BLaER1 treated with 17β-estradiol and CSF1 and Interleukin-3, amounts not matched to agents 10 nM and 100 nM (cell line): Measurements from ENCODE around the gene TMEM101.
"Not testable (repeated sequence)": the region's sequence is repeated elsewhere in the genome, so short reads cannot be mapped to it uniquely, and the experiment has no call there.

Experiments used
- H3K27ac ChIP-seq, 11 experiments: shearing (Covaris generic); formaldehyde crosslinking; 2 replicates each; pipeline ENCODE4 v1.8.1; 2022
- H3K27me3 ChIP-seq, 11 experiments: shearing (Covaris generic); formaldehyde crosslinking; 2 replicates each; pipeline ENCODE4 v1.8.1; 2022
- H3K36me3 ChIP-seq, 11 experiments: shearing (Covaris generic); formaldehyde crosslinking; 2 replicates each; pipeline ENCODE4 v1.8.1; 2022
- H3K4me1 ChIP-seq, 10 experiments: shearing (Covaris generic); formaldehyde crosslinking; 2 replicates each; pipeline ENCODE4 v1.8.1; 2022
- H3K4me2 ChIP-seq, 11 experiments: shearing (Covaris generic); formaldehyde crosslinking; 2 replicates each; pipeline ENCODE4 v1.8.1; 2022
- H3K4me3 ChIP-seq, 10 experiments: shearing (Covaris generic); formaldehyde crosslinking; 2 replicates each; pipeline ENCODE4 v1.8.1; 2022
- H3K9ac ChIP-seq, 11 experiments: shearing (Covaris generic); formaldehyde crosslinking; 2 replicates each; pipeline ENCODE4 v1.8.1; 2022
- H3K9me3 ChIP-seq, 11 experiments: shearing (Covaris generic); formaldehyde crosslinking; replicated peaks in 1 of 11; 2 replicates each; pipeline ENCODE4 v1.8.1; 2022
- H4K20me1 ChIP-seq, 11 experiments: shearing (Covaris generic); formaldehyde crosslinking; 2 replicates each; pipeline ENCODE4 v1.8.1; 2022
- Cebpa-rat ChIP-seq, 11 experiments: shearing (Covaris generic); IDR thresholded peaks; 2 replicates each; pipeline ENCODE4 v1.8.1; 2022

The TMEM101 gene

GRCh38 chr17:44014437-44015172 lies at the start of gene TMEM101:
TMEM101 (minus strand) TSS chr17:44014963; CDS start chr17:44014952, 11 bp downstream.
- Histone ChIP-seq H4K20me1 (no peaks in the 10 kb centered on the region), H3K27ac (peak within 1 kb of the TSS; percentile 80 to 92 (median 87)), H3K4me3 (peak within 1 kb of the TSS; percentile 74 to 92 (median 84)), H3K9me3 (no peaks in the 10 kb centered on the region), H3K4me2 (peak within 1 kb of the TSS; percentile 90 to 100 (median 98)), H3K9ac (peak within 1 kb of the TSS; percentile 82 to 93 (median 88)), H3K36me3 (peaks cover 4 to 29% (median 18%) of the 10 kb centered on the region in 11 experiments; a peak in 15 of 22 replicates), H3K4me1 (peaks cover 29 to 48% (median 38%) of the 10 kb centered on the region in 10 experiments), H3K27me3 (no peaks in the 10 kb centered on the region)
- TF ChIP-seq Cebpa-rat (IDR thresholded peaks at IDR 0.05): no peak

DNA sequence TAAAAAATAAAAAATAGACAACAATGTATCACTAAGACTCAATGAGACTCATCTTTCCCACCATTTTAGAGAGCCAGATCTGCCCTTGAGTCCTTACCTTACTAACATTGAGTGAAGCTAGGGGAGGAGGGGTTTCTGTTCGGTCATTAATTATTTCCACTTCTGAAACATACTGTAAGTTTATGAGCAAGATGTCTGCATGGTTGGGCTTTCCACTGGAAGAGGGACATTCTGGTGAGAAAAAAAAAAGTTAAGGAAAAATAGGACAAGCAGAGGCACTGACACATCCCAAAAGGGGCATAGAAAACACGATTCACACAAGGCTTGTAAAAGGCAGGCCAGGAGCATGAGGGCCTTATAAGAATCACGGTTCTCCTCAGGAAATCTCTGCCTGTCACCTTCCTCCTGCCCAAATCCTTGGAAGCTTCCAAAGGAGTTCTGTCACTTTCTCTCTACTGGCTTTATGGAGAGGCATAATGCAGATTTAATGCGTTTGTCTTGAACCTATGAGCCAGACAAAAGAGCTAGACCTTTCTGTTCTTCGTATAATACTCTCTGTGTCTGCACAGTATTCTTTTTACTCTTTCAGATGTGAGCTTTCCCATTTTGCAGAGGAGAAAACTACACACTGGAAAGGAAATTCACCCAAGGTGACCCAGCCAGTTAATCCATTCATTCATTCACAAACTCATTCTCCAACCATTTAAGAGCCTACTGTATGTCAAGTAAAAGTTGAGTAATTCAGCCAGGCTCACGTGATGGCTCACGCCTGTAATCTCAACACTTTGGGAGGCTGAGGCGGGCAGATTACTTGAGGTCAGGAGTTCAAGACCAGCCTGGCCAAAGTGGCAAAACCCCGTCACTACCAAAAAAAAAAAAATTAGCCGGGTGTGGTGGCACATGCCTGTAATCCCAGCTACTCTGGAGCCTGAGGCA lies 49.2 kb upstream of the TMEM101 start:
- Histone ChIP-seq H3K4me1 (peaks cover 31 to 60% (median 34%) of the 10 kb centered on the region in 10 experiments), H3K4me3 (no peak overlapping the region), H3K36me3 (peaks cover 46 to 63% (median 60%) of the 10 kb centered on the region in 11 experiments), H3K27me3 (no peaks in the 10 kb centered on the region), H3K4me2 (peak overlapping the region; percentile 29 to 97 (median 89); a peak in 18 of 22 replicates), H3K27ac (no peak overlapping the region), H4K20me1 (peaks cover 59 to 72% (median 68%) of the 10 kb centered on the region in 11 experiments; a peak in 20 of 22 replicates), H3K9me3 (no peaks in the 10 kb centered on the region), H3K9ac (peak overlapping the region in 7 of 11 experiments; percentile 10 to 92 (median 26); a peak in 10 of 22 replicates)
- no peak for TF ChIP-seq Cebpa-rat (IDR thresholded peaks at IDR 0.05)

DNA sequence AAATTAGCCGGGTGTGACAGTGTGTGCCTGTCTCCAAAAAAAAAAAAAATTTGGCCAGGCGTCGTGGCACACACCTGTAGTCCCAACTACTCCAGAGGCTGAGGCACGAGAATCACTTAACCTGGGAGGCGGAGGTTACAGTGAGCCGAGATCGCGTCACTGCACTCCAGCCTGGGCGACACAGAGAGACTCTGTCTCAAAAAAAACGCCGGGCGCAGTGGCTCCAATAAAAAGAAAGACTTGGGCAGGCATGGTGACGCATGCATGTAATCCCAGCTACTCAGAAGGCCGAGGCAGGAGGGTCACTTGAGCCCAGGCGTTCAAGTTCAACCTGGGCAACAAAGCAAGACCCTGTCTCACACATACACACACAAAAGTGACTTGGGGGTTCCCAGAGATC lies 48.1 kb upstream of the TMEM101 start:
- Histone ChIP-seq H3K27me3 (no peaks in the 10 kb centered on the region), H4K20me1 (peaks cover 62 to 83% (median 79%) of the 10 kb centered on the region in 11 experiments; a peak in 20 of 22 replicates), H3K9me3 (no peaks in the 10 kb centered on the region), H3K36me3 (peaks cover 55 to 74% (median 71%) of the 10 kb centered on the region in 11 experiments), H3K4me2 (no peak overlapping the region; a peak in 1 of 22 replicates), H3K4me3 (no peak overlapping the region), H3K27ac (no peak overlapping the region), H3K4me1 (peaks cover 30 to 50% (median 32%) of the 10 kb centered on the region in 10 experiments), H3K9ac (0 out of 22 replicates have a peak overlapping the region, but pooled peaks of 1 of the 11 experiments have one; percentile 7)
- no peak for TF ChIP-seq Cebpa-rat (IDR thresholded peaks at IDR 0.05)

- H3K4me1 ChIP-seq: peaks cover 18 to 38% (median 21%) of the 10 kb centered on the region in 10 experiments
- H3K27ac ChIP-seq: no peak overlapping the region
- no peak overlapping the region for H3K9ac ChIP-seq
- no peaks in the 10 kb centered on the region for H3K27me3 ChIP-seq
- peaks cover 65 to 97% (median 93%) of the 10 kb centered on the region in 11 experiments; a peak in 21 of 22 replicates for H4K20me1 ChIP-seq
- H3K9me3 ChIP-seq: no peaks in the 10 kb centered on the region
- H3K4me2 ChIP-seq: no peak overlapping the region
- H3K36me3 ChIP-seq: peaks cover 61 to 89% (median 85%) of the 10 kb centered on the region in 11 experiments
- no peak overlapping the region for H3K4me3 ChIP-seq
- no peak for TF ChIP-seq Cebpa-rat (IDR thresholded peaks at IDR 0.05)
Observed at GRCh38 chr17:44061446-44061845, 46.7 kb upstream of the TMEM101 start.

DNA sequence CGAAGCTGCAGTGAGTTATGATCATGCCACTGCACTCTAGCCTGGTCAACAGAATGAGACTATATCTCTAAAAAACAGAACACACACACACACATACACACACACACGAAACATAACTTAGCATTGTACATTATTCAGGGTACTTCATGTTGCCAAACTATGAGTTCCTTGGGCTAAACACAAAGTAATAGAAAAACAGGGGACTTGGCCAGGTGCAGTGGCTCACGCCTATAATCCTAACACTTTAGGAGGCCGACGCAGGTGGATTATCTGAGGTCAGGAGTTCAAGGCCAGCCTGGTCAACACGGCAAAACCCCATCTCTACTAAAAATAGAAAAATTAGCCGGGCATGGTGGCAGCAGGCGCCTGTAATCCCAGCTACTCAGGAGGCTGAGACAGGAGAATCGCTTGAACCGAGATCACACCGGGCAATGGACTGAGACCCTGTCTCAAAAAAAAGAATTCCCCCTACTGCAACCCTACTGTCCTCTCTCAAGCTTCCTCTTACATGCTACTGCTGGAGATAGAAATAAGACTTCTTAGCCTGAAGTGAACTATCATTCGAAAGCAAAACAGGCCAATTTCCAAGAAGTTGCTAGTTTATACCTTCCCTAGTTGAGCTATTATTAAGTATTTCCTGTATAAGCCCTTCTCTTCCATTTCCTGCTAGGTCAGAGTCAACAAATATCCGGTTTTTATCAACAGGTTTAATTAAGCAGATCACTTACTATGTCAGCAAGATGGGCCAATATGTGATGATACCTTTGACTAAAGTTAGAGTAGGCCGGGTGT lies 44.5 kb upstream of the TMEM101 start:
- peaks cover 79 to 100% (median 97%) of the 10 kb centered on the region in 11 experiments for H3K36me3 ChIP-seq

DNA sequence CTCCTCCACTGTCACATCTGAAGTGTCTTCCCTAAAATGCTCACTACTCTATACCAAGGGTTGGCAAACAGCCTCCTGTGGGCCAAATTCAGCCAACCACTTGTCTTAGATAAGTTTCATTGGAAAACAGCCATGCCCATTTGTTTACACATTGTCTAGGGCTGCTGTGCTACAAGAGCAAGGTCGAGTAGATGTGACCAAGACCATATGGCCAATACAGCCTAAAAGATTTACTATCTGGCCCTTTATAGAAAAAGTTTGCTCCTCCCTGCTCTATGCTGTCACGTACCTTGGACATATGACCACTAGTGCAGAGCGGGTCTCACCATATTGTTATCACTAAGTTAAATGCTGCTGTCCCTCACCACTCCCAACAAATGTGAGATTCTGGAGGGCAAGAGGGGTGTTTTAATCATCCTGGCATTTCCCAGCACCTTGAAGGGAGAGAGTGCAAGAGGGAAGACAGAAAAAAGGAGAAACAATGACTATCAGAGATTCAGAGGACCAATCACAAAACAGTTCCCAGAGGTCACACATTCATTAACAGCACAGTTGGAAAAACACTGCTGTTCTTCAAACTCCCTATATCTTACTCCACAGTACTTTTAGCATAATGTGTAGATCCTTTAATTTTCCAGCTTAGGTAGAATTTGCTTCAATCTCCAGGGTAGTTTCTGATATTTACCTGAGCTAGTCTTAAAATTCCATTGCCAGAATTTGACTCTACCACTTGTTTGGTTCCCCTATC lies 38.5 kb upstream of the TMEM101 start:
- Histone ChIP-seq H3K4me1 (peaks cover 0 to 26% (median 0%) of the 10 kb centered on the region in 10 experiments; a peak in 6 of 20 replicates), H3K9ac (peak overlapping the region in 1 of 11 experiments; percentile 10; a peak in 2 of 22 replicates), H3K9me3 (peaks cover 0 to 4% (median 0%) of the 10 kb centered on the region in 11 experiments; a peak in 1 of 22 replicates), H3K36me3 (peaks cover 74 to 100% (median 97%) of the 10 kb centered on the region in 11 experiments), H3K4me3 (no peak overlapping the region), H4K20me1 (peaks cover 59 to 100% (median 98%) of the 10 kb centered on the region in 11 experiments; a peak in 21 of 22 replicates), H3K27me3 (no peaks in the 10 kb centered on the region), H3K27ac (no peak overlapping the region), H3K4me2 (peak overlapping the region in 2 of 11 experiments; percentile 26 to 53; a peak in 4 of 22 replicates)
- no peak for TF ChIP-seq Cebpa-rat (IDR thresholded peaks at IDR 0.05)

More for the DNA sequence above, 44.5 kb upstream of the TMEM101 start:
- no peak overlapping the region for H3K4me2 ChIP-seq
- H3K27ac ChIP-seq: no peak overlapping the region
- H3K9me3 ChIP-seq: no peaks in the 10 kb centered on the region
- TF ChIP-seq Cebpa-rat (IDR thresholded peaks at IDR 0.05): no peak
- no peaks in the 10 kb centered on the region for H3K27me3 ChIP-seq
- peaks cover 6 to 29% (median 8%) of the 10 kb centered on the region in 10 experiments; a peak in 16 of 20 replicates for H3K4me1 ChIP-seq
- H4K20me1 ChIP-seq: peaks cover 69 to 100% (median 97%) of the 10 kb centered on the region in 11 experiments; a peak in 21 of 22 replicates
- no peak overlapping the region for H3K9ac ChIP-seq
- H3K4me3 ChIP-seq: no peak overlapping the region

DNA sequence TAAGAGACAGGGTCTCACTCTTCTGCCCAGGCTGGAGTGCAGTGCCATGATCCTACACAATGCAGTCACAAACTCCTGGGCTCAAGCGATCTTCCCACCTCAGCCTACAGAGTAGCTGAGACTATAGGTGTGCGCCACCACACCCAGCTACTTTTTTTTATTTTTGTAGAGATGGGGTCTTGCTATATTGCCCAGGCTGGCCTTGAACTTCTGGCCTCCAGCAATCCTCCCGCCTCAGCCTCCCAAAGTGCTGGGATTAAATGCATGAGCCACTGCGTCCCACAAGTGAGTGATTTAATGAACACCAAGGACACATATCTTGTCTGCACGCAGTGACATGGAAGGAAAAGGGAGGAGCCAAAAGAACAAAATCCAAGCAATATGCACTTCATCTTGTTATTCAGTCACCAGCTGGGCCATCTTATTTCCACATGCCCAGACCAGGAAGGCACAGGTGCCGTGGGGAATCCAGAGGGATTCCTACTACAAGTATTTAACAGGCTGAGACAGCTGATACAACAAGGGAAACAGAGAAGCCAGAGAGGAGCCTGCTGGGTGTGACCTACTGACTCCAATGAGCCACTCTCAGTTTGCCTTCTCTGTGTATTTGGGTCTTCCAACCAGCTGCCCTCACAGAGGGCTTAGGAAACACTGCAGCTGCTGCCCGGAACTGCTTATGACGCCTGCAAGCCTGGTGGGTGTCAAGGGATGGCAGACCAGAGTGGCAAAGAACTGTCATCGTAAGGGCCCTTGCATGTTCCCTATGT lies 34.7 kb upstream of the TMEM101 start:
- no peak for TF ChIP-seq Cebpa-rat (IDR thresholded peaks at IDR 0.05)
- Histone ChIP-seq H3K9me3 (peaks cover 0 to 21% (median 2%) of the 10 kb centered on the region in 11 experiments; a peak in 9 of 22 replicates), H3K27me3 (no peaks in the 10 kb centered on the region), H3K4me3 (no peak overlapping the region), H3K4me1 (peaks cover 0 to 36% (median 6%) of the 10 kb centered on the region in 10 experiments; a peak in 14 of 20 replicates), H3K4me2 (no peak overlapping the region), H3K36me3 (peaks cover 60 to 100% (median 90%) of the 10 kb centered on the region in 11 experiments), H4K20me1 (peaks cover 53 to 100% (median 93%) of the 10 kb centered on the region in 11 experiments; a peak in 21 of 22 replicates), H3K9ac (no peak overlapping the region), H3K27ac (no peak overlapping the region)

- H3K27ac ChIP-seq: not testable (repeated sequence)
Observed at GRCh38 chr17:44046893-44047292, 32.1 kb upstream of the TMEM101 start.

More at GRCh38 chr17:44046893-44047292, 32.1 kb upstream of the TMEM101 start:
- not testable (repeated sequence) for H3K4me3 ChIP-seq, H3K27me3 ChIP-seq, H3K4me2 ChIP-seq, H3K9ac ChIP-seq
- H3K36me3 ChIP-seq: peaks cover 46 to 100% (median 78%) of the 10 kb centered on the region in 11 experiments
- peaks cover 0 to 21% (median 2%) of the 10 kb centered on the region in 11 experiments; a peak in 9 of 22 replicates for H3K9me3 ChIP-seq
- peaks cover 3 to 38% (median 22%) of the 10 kb centered on the region in 10 experiments; a peak in 19 of 20 replicates for H3K4me1 ChIP-seq
- H4K20me1 ChIP-seq: peaks cover 51 to 100% (median 93%) of the 10 kb centered on the region in 11 experiments; a peak in 21 of 22 replicates
